Activated T-cell treated with anti-CD3 and anti-CD28 coated beads for 48 hours (primary cell): ENCODE measurements around the gene OVCA2.
"Not testable (repeated sequence)": the region's sequence is repeated elsewhere in the genome, so short reads cannot be mapped to it uniquely, and the experiment has no call there.

ENCODE experiments used
- DNase-seq: peaks from one replicate; pipeline ENCODE4 v3.0.0-alpha.2; 2020; ENCODE audit warnings: low read depth

OVCA2 gene

GRCh38 chr17:2041561-2042389, at the start of gene OVCA2:
Gene OVCA2, plus strand, starts transcription at chr17:2042022. Its CDS starts 26 bp downstream, at chr17:2042048.
- DNase-seq = peak; percentile 97

GRCh38 chr17:1992541-1992940, 49.3 kb upstream of the OVCA2 start:
- DNase-seq = no peak

GRCh38 chr17:1994707-1995106, 47.1 kb upstream of the OVCA2 start:
- DNase-seq = no peak

DNA sequence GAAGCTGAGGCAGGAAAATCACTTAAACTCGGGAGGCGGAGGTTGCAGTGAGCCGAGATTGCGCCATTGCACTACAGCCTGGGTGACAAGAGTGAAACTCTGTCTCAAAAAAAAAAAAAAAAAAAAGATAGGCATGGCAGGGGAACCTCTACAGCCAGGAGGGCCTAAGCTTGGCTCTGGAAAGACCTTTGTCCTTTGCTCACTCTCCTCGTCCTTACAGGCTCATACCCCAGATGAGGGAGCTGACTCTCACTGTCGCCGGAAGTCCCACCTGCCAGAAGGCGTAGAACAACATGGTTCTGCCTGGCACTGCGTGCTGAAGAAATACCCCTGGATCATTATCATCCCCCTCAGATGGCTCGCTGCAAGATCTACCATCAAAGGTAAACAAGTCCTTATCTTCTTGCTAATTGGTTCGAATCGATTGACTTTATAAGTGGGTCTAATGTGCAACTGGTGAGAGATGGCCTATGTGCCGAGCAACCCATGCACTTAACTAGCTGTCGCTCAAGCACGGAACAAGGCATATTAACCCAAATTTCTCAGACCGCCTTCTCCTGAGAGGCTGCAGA, 46.4 kb upstream of the OVCA2 start:
- DNase-seq = no peak

- DNase-seq = no peak
These were observed 45.7 kb upstream of the OVCA2 start for GRCh38 chr17:1995907-1996799.

DNA sequence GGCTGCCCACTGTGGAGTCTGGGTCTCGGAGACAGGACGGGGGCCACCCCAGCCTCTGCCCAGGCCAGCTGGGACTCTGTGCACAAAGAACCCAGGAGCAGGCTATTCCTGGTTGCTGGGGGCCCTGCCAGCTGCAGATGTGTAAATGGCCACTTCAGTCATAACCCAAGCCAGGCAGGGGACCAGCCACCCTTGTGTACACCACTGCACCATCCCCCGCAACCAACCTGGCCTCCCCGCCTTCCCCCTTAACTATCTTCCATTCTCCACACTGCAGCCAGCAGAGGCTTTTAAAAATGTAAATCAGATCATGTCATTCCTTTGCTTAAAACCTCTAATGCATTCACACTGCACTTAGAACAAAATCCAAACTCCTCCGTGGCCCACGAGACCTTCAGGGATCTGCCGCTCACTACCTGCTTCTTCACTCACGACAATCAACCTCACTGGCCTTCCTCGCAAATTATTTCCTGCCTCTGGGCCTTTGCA, 45.0 kb upstream of the OVCA2 start:
- no peak for DNase-seq

DNA sequence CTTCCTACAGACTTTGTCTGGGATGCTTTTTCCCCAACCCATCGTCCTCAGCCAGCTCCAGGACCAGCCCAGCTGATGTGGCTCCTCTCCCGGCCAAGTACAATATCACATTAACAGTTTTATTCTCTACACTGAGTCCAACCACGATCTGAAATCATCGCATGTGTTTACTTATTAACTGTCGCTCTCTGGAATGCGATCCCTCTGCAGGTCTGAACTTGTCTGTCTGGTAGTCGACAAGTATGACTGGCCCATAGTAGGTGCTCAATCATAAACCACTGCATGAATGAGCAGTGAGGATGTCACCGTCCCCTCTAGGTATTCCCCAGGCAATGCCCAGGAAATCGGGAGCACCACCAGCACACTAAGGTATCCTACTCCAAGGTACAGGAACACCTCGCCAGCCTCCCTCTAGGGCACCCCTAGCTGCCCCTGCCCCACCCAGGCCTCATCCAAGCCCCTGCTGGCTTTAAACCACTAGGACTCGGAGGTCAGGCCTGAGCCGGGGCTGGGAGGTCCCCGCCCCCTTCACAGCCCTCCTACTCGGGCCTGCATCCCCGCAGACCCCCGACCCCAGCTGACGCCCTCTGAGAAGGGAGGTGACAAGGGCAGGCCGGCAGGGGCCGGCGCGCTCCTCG, 44.4 kb upstream of the OVCA2 start:
- DNase-seq = no peak

DNA sequence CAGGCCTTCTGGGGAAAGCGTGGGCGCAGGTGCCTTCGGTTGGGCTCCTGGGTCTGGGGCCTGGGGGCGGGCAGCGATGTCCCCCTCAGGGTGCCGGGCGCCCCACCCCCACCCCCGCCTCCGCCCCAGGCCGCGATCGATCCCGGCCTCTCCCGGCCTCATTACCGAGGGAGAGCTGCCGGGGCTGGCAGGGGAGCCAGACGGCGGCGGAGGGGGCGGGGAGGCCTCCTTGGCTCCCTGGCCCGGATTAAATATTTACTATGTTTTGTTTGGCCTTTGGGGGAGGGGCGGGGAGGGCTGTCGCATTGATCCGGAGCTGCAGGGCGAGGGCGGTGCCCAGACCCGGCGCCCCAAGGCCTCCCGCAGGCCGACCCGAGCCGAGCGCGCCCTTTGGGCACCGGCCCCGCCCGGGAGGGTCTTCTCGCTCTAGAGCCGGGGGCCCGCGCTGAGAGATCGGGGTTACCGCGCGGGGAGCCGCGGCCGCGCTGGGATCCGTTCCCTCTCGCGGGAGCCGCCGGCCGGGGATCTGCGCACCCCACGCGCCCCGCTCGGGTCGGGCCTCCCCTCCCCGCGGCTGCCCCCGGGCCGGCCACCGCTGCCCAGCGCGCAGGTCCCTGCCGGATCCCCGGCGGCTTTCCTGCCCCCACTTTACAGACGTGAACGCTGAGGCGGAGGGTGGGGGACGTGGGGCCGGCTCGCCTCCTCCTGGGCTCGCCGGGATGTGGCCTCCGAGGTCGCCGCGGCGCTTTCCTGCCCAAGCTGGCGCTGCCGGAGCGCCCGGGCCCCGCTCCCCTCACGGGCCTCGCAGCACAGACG, 43.7 kb upstream of the OVCA2 start:
- DNase-seq = no peak

DNA sequence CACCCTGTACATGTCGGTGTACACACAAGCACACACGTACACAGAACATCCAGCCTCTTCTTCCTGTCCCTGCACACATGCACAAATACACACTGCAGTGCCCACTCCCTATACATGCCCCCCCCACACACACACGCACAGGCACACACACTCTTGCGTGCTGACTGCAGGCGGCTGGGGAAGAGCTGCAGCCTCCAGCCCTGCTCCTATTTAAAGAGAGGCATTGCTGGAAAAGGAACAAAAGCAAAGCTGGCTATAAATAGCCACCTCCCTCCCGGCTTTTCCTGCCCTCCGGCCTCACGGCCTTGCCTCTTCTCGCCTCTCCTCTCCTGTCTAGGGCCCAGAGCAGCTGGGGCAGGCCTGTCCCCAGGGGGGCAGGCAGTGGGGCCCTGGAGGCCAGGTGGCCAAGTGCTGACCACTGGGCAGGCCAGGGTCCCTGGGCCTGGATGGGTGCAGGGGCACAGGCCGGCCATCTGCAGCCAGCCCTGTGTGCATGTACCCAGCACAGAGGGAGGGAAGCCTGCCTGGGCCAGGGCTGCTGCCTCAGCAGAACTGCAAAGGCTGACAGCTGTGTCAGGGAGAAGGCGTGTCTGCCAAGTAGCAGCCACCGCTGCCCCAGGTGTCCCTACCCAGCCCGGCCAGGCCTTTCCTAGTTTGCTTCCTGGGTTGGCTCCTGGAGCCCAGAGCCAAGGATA, 42.1 kb upstream of the OVCA2 start:
- no peak for DNase-seq

- DNase-seq = no peak
These were observed 39.0 kb upstream of the OVCA2 start for GRCh38 chr17:2002767-2003329.

GRCh38 chr17:2003525-2003924, 38.3 kb upstream of the OVCA2 start:
- no peak for DNase-seq

- DNase-seq = no peak
These were observed 37.3 kb upstream of the OVCA2 start for GRCh38 chr17:2004435-2004952.

DNA sequence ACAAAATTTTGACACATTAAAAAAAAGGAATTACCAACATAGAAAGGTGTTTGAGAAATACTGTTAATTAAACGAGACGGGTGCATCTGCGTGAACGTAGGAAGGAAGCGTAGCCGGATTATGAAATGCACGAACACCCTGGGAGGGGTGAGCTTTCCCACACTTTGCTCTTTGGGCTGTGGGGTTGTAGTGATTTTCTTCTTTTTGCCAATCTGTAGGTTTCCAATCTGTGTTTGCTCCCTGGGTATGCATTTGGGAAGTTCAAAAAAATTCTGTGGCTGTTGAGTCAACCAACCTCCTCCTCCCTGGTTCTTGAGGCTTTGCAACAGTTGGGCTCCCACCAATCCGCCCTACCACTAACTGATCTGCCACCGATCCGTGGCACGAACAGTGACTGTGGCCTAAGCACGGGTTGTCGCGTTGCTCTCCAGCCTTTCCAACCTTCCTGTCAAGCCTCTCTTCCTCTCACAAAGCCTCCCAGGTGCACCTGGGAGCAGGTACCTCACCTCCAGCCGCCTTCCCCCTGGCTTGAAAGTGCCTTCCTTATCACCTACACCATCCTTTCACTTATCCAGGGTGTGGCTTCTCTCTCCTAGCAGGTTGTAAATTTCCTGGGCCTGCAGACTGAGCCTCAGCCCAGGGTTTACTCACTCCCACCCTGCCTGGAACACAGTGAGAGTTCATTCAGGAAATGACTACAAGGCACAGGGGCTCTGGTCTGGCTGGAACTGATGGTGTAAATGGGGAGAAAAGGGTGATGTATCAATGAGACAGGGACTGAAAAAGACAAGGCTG, 33.3 kb upstream of the OVCA2 start:
- no peak for DNase-seq

- DNase-seq = no peak
These were observed 32.1 kb upstream of the OVCA2 start for GRCh38 chr17:2009737-2010136.

GRCh38 chr17:2011411-2012371, 30.1 kb upstream of the OVCA2 start:
- DNase-seq = no peak

DNA sequence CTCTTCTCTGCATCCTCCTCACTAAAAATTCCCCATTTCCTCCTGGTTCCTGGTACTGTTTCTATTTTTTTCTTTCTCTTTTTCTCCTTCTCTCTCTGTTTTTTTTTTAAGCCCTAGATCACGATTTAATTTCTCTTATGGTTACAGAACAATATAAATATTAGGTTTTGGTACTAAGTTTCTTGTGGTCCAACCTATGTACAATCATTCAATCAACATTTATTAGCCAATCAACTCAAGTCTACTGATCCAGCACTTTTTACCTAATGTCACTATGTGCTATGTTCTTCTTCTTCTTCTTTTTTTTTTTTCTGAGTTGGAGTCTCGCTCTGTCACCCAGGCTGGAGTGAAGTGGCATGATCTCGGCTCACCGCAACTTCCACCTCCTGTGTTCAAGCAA, 29.3 kb upstream of the OVCA2 start:
- no peak for DNase-seq

- DNase-seq = not testable (repeated sequence)
These were observed 28.4 kb upstream of the OVCA2 start for GRCh38 chr17:2013220-2013993.
